Stimulated activated memory B cell treated with anti-CD40 and anti-IgM and Interleukin-4, amounts not matched to agents 10 μg/mL and 1 μg/mL and 100 μg/mL, for 72 hours (primary cell): ENCODE measurements around the gene MARK4.

Experiments used
- ATAC-seq: fragments of 150-1000 bp; cut with Tn5 transposase; 2 replicates; pipeline ENCODE4 v1.10.0; 2021
- H3K27ac Mint-ChIP-seq: one replicate; pipeline ENCODE4 v1.8.0; 2022; ENCODE audit warnings: mild to moderate bottlenecking, mixed read lengths
- H3K27me3 Mint-ChIP-seq: one replicate; pipeline ENCODE4 v1.8.0; 2022; ENCODE audit warnings: mixed read lengths
- H3K36me3 Mint-ChIP-seq: one replicate; pipeline ENCODE4 v1.8.0; 2022; ENCODE audit warnings: mixed read lengths
- H3K4me1 Mint-ChIP-seq: one replicate; pipeline ENCODE4 v1.8.0; 2022; ENCODE audit warnings: mixed read lengths
- H3K4me3 Mint-ChIP-seq: one replicate; pipeline ENCODE4 v1.8.0; 2022; ENCODE audit warnings: mild to moderate bottlenecking, moderate library complexity, mixed read lengths
- H3K9me3 Mint-ChIP-seq: one replicate; pipeline ENCODE4 v1.8.0; 2022; ENCODE audit warnings: mixed read lengths

MARK4 gene

DNA sequence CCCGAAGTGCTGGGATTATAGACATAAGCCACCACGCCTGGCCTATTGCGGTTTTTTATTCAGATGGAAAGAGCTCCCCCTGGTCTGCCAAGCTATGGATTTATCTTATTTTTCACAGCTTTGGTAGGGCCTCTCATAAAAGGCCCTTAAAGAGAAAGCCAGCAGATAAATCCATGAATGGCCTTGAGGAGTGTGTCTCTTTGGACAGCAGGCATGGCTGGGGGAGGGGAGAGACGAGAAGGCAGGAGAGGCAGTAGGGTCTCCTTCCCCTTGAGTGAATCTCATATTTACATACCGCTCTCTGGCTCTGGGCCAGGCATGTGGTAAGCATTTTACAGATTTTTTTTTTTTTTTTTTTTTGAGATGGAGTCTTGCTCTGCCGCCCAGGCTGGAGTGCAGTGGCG, 25.2 kb downstream of the MARK4 start:
- H3K4me3 Mint-ChIP-seq = no peak overlapping the region
- no peaks in the 10 kb centered on the region for H3K27me3 Mint-ChIP-seq
- H3K4me1 Mint-ChIP-seq = no peaks in the 10 kb centered on the region
- H3K27ac Mint-ChIP-seq = no peak overlapping the region
- no peaks in the 10 kb centered on the region for H3K9me3 Mint-ChIP-seq
- no peak for ATAC-seq
- H3K36me3 Mint-ChIP-seq = peaks cover 74% of the 10 kb centered on the region

DNA sequence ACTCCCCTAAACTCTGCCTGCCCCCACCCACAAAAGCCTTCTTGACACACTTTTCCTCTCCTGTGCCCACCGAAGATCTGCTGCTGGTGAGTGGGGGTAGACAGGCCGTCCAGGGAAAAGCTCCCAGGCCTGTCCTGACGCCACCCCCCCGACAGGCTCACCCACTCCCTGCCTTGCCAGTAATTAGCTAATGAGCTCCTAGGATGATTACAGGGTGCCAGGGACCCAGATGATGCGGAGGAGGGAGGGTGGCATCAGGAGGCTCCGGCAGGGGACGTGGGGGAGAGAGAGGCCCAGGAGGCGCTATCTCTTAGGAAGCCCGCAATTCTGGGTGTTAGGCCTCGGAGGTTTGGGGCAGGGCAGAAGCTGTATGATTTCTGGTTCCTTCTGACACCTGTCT, 27.0 kb downstream of the MARK4 start:
- H3K27me3 Mint-ChIP-seq = no peaks in the 10 kb centered on the region
- ATAC-seq = no peak
- H3K27ac Mint-ChIP-seq = no peak overlapping the region
- H3K4me3 Mint-ChIP-seq = no peak overlapping the region
- H3K9me3 Mint-ChIP-seq = no peaks in the 10 kb centered on the region
- H3K36me3 Mint-ChIP-seq = peaks cover 77% of the 10 kb centered on the region
- no peaks in the 10 kb centered on the region for H3K4me1 Mint-ChIP-seq

DNA sequence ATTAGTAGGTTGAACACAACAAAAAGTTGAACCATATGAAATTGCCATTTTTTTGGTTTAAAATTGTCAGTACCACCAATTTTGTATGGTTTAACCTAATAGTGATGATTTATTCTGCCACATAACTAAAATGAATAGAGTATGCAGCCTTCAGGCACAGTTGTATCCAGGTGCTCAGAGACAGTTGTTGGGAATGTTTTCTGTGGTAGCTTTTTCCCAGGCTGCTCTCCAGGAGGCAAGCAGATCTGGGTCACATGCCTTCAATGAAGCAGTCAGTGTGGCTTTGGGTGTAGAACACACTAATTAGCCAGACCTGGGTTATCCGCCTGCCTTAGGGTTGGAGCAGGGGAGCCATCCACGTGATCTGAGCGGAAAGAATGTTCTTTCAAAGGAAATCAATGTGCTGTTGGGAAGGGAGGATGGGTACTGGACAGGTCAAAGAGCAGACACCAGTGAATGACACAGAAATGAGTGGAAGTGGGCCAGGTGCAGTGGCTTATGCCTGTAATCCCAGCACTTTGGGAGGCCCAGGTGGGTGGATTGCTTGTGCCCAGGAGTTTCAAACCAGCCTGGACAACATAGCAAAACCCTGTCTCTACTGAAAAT, 28.6 kb downstream of the MARK4 start:
- no peaks in the 10 kb centered on the region for H3K27me3 Mint-ChIP-seq
- no peak overlapping the region for H3K27ac Mint-ChIP-seq
- H3K9me3 Mint-ChIP-seq = peaks cover 4% of the 10 kb centered on the region
- no peak overlapping the region for H3K4me3 Mint-ChIP-seq
- H3K4me1 Mint-ChIP-seq = peaks cover 11% of the 10 kb centered on the region
- no peak for ATAC-seq
- peaks cover 78% of the 10 kb centered on the region for H3K36me3 Mint-ChIP-seq

DNA sequence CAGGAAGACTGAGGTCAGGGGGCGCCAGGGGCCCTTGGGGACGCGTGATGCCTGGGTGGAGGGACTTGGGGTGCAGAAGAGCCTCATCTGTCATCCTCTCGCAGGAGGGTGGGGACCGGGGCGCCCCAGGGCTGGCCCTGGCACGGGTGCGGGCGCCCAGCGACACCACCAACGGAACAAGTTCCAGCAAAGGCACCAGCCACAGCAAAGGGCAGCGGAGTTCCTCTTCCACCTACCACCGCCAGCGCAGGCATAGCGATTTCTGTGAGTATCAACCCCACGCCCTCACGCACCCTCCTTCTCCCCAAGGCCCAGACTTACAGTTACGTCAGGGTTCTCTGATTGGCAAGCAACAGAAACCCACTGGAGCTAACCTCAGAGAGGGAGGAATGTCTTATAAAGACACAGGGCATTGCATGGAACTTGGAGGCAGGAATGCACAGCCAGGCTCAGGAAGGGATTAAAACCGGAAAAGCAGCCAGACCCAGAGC, 29.4 kb downstream of the MARK4 start:
- Mint-ChIP-seq H3K27me3 (no peaks in the 10 kb centered on the region), H3K27ac (no peak overlapping the region), H3K36me3 (peaks cover 82% of the 10 kb centered on the region), H3K4me1 (peaks cover 11% of the 10 kb centered on the region), H3K9me3 (peaks cover 4% of the 10 kb centered on the region), H3K4me3 (no peak overlapping the region)
- ATAC-seq = peak; percentile 45

DNA sequence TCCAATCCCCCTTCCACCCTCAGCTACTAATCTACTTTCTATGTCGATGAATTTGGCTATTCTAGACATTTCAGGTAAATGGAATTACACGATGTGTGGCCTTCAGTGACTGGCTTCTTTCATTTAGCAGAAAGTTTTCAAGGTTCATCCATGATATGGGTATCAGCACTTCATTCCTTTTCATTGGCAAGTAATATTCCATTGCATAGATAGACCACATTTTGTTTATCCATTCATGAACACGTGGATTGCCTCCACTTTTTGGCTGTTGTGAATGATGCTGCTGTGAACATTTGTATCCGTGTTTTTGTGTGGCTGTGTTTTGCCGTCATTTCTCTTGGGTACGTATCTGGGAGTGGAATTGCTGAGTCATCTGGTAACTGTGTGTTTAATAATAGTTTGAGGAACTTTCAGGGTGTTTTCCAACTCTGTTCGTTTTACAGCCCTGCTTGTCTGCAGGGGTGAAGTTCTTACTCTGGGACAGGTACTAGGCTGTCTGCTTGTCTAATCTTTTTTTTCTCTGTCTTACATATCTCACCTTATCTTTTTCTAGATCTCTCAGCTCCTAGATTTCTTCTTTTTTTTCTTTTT, 32.5 kb downstream of the MARK4 start:
- Mint-ChIP-seq H3K9me3 (peaks cover 4% of the 10 kb centered on the region), H3K27ac (peak overlapping the region; percentile 45), H3K36me3 (peaks cover 85% of the 10 kb centered on the region), H3K27me3 (no peaks in the 10 kb centered on the region), H3K4me1 (peaks cover 11% of the 10 kb centered on the region), H3K4me3 (no peak overlapping the region)
- peak; percentile 74 for ATAC-seq

DNA sequence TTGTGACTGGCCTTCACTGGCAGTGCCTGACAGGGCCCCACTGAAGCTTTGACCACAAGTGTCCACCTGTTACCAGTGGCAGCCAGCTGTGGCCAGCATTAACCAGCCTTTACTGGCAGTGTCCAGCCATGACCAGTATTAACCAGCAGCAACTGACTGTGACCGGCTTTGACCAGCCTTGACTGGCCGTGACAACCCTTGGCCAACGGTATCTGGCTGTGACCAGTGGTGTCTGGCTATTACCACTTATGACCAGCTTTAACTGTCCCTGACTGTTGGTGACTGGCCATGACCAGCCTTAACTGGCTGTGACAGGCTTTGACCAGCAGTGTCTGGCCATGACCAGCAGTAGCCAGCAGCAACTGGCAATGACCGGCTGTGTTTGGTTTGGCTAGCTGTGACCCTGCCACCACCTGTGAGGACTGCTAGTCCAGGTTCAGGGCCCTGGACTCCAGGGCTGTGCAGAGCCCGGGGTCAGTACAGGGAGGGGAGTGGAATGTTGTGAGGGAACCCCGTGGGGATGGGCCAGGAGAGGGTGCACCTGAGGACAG, 39.4 kb downstream of the MARK4 start:
- Mint-ChIP-seq H3K27me3 (no peaks in the 10 kb centered on the region), H3K27ac (no peak overlapping the region), H3K36me3 (peaks cover 81% of the 10 kb centered on the region), H3K4me3 (no peak overlapping the region), H3K9me3 (peaks cover 2% of the 10 kb centered on the region), H3K4me1 (no peaks in the 10 kb centered on the region)
- ATAC-seq = no peak

DNA sequence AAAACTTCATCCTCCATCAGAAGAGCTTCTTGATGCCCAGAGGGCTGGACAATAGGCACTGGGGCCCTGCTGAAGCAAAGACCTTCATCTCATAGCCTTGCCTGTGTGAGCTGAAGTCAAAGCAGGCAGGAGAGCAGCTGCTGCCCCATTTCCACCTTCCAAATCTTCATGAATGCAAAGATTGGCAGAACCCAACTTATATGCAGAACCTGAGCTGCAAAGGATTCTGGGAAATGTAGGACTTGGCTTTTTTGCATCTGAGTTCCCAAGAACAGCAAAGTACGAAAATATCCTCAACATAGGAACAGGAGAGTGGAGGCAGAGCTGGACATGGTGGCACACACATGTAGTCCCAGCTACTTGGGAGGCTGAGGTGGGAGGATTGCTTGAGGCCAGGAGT, 40.8 kb downstream of the MARK4 start:
- H3K4me3 Mint-ChIP-seq = no peak overlapping the region
- H3K36me3 Mint-ChIP-seq = peaks cover 78% of the 10 kb centered on the region
- no peaks in the 10 kb centered on the region for H3K27me3 Mint-ChIP-seq
- peaks cover 2% of the 10 kb centered on the region for H3K9me3 Mint-ChIP-seq
- no peaks in the 10 kb centered on the region for H3K4me1 Mint-ChIP-seq
- no peak for ATAC-seq
- H3K27ac Mint-ChIP-seq = no peak overlapping the region

DNA sequence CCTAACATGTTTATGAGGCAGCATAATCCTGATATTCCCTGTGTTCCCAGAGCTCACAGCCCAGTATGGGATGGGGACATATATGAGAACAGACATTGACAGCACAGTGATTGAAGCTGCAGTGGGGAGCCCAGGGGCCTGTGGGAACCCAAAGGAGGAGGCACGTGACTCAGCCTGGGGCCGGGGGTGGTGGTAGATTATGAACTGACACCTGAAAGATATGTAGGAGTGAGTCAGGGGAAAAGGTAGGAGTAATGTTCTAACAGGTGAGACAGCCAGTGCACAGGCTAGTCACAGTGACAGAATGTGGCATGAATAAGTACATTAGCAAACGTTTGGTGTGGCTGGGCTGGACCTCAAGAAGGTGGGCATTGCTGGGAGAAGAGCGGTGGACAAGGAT, 42.6 kb downstream of the MARK4 start:
- ATAC-seq = no peak
- H3K9me3 Mint-ChIP-seq = peaks cover 2% of the 10 kb centered on the region
- no peaks in the 10 kb centered on the region for H3K4me1 Mint-ChIP-seq
- H3K27ac Mint-ChIP-seq = no peak overlapping the region
- H3K4me3 Mint-ChIP-seq = no peak overlapping the region
- peaks cover 80% of the 10 kb centered on the region for H3K36me3 Mint-ChIP-seq
- no peaks in the 10 kb centered on the region for H3K27me3 Mint-ChIP-seq

DNA sequence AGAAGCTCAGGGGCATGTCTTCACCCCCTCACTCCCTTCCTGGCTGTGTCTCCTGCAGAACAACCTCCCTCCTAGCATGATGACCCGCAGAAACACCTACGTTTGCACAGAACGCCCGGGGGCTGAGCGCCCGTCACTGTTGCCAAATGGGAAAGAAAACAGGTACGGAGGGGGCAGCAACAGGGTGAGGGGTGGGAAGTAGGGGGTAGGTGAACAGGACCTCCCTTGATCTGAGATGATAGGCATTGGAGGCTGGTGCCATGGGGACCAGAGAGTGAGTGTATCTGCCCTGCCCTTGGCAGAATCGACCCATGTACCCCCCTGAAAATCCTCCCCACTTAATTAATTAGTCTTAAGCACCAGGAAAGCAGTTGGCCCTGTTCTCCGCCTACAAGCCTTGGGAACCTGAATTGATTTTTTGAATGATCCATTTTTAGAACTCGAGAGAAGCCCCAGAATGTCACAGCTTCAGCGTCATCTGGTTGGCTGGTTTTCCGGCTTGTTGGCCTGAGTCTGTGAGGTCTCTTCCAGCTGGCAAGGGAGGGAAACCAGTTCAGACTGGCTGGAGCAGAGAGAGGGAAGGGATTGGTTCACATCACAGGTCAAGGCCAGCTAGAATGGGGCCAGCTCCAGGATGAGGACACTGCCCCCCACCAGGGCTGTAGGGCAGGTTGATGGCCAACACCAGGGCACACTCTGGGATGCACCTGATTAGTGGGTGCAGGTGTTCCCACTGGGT, 43.4 kb downstream of the MARK4 start:
- Mint-ChIP-seq H3K27ac (no peak overlapping the region), H3K9me3 (peaks cover 2% of the 10 kb centered on the region)
- no peak for ATAC-seq

DNA sequence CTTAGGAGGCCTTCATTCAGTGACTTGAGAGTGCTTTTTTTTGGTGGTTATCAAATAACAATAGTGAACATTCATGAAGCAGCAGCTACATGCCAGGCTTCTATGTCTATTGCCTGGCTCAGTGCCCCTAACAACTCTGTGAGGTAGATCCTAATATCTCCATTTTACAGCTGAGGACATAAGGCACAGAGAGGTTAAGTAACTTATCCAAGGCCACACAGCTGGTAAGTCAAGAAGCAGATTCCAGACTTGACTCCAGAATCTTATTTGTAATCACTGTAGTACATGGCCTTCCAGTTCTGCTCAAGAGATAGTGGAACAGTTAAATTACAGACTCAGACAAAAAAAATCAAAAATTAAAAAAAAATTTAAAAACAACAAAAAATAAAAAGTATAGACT, 44.8 kb downstream of the MARK4 start:
- no peaks in the 10 kb centered on the region for H3K27me3 Mint-ChIP-seq
- H3K4me3 Mint-ChIP-seq = no peak overlapping the region
- peaks cover 89% of the 10 kb centered on the region for H3K36me3 Mint-ChIP-seq
- H3K4me1 Mint-ChIP-seq = no peaks in the 10 kb centered on the region
- ATAC-seq = no peak
- H3K9me3 Mint-ChIP-seq = peaks cover 2% of the 10 kb centered on the region
- H3K27ac Mint-ChIP-seq = no peak overlapping the region

More for the DNA sequence above, 43.4 kb downstream of the MARK4 start:
- Mint-ChIP-seq H3K4me3 (no peak overlapping the region), H3K27me3 (no peaks in the 10 kb centered on the region), H3K4me1 (no peaks in the 10 kb centered on the region), H3K36me3 (peaks cover 83% of the 10 kb centered on the region)

DNA sequence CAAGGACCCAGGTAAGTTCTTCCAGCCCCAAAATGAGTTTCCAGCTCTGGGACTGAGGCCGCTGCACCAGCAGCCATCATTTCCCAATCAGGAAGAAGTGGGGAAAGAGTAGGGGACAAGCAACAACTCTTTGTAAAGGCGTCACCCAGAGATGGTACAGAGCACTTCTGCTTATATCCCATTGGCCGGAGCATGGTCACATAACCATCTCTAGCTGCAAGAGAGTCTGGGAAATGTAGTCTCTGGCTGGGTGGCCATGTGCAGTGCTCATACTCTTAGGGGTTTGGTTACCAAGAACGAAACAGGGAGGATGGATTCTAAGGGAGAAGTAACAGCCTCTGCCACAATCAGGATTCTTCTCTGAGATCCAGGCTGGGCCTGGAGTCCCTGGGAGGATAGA, 45.3 kb downstream of the MARK4 start:
- Mint-ChIP-seq H3K4me1 (no peaks in the 10 kb centered on the region), H3K27me3 (no peaks in the 10 kb centered on the region), H3K9me3 (peaks cover 2% of the 10 kb centered on the region), H3K27ac (no peak overlapping the region), H3K36me3 (peaks cover 84% of the 10 kb centered on the region), H3K4me3 (no peak overlapping the region)
- ATAC-seq = no peak

DNA sequence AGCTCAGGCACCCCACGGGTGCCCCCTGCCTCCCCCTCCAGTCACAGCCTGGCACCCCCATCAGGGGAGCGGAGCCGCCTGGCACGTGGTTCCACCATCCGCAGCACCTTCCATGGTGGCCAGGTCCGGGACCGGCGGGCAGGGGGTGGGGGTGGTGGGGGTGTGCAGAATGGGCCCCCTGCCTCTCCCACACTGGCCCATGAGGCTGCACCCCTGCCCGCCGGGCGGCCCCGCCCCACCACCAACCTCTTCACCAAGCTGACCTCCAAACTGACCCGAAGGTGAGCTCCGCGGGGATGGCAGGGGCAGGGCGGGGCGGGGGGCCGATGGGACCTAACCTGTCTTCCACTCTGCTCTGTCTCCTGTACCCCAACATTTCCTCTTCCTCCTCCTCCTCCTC, 46.6 kb downstream of the MARK4 start:
- Mint-ChIP-seq H3K27ac (no peak overlapping the region), H3K27me3 (no peaks in the 10 kb centered on the region), H3K9me3 (peaks cover under 1% of the 10 kb centered on the region), H3K4me1 (no peaks in the 10 kb centered on the region), H3K36me3 (peaks cover 82% of the 10 kb centered on the region), H3K4me3 (no peak overlapping the region)
- peak; percentile 63 for ATAC-seq

DNA sequence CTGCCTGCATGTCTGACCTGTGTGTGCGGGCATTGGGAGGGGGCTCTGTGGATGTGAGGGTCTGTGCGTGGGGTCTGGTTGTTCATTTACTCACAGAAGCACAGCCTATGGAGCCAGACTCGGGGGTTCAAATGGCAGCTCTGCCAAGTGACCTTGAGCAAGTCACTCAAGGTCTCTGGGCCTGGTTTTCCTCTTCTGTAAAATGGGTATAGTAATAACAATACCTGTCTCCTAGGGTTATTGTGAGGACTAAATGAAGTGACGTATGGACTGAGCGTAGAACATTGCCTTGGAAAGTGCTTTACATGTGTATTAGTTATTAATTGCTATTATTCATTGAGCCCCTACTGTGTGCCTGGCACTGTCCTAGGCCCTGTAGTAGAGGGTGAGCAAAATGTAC, 47.2 kb downstream of the MARK4 start:
- no peaks in the 10 kb centered on the region for H3K9me3 Mint-ChIP-seq
- H3K36me3 Mint-ChIP-seq = peaks cover 79% of the 10 kb centered on the region
- no peak for ATAC-seq
- no peak overlapping the region for H3K4me3 Mint-ChIP-seq
- no peak overlapping the region for H3K27ac Mint-ChIP-seq
- H3K27me3 Mint-ChIP-seq = no peaks in the 10 kb centered on the region
- H3K4me1 Mint-ChIP-seq = no peaks in the 10 kb centered on the region

DNA sequence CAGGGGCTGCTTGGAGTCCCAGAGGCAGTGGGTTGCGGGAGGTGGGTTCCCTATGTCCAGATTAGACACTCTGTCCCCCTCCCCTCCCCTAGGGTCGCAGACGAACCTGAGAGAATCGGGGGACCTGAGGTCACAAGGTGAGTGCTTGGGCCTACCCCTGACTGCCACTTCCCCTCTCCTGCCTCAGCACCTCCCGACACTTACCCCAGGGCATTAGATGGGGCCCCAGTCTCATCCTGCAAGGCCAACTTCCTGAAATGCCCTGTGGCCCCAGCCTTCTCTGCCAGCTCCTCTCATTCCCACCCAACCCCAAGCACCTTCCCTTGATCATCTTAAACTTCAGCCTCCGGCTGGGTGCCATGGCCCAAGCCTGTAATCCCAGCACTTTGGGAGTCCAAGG, 48.6 kb downstream of the MARK4 start:
- no peaks in the 10 kb centered on the region for H3K27me3 Mint-ChIP-seq
- peaks cover 4% of the 10 kb centered on the region for H3K4me1 Mint-ChIP-seq
- no peak overlapping the region for H3K27ac Mint-ChIP-seq
- H3K4me3 Mint-ChIP-seq = no peak overlapping the region
- H3K36me3 Mint-ChIP-seq = peaks cover 65% of the 10 kb centered on the region
- no peak for ATAC-seq
- peaks cover 4% of the 10 kb centered on the region for H3K9me3 Mint-ChIP-seq

DNA sequence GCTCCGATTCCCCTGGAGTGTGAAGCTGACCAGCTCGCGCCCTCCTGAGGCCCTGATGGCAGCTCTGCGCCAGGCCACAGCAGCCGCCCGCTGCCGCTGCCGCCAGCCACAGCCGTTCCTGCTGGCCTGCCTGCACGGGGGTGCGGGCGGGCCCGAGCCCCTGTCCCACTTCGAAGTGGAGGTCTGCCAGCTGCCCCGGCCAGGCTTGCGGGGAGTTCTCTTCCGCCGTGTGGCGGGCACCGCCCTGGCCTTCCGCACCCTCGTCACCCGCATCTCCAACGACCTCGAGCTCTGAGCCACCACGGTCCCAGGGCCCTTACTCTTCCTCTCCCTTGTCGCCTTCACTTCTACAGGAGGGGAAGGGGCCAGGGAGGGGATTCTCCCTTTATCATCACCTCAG, 51.3 kb downstream of the MARK4 start:
- ATAC-seq = no peak
- Mint-ChIP-seq H3K27me3 (no peaks in the 10 kb centered on the region), H3K27ac (no peak overlapping the region), H3K4me3 (no peak overlapping the region), H3K4me1 (peaks cover 8% of the 10 kb centered on the region), H3K9me3 (peaks cover 4% of the 10 kb centered on the region), H3K36me3 (peaks cover 41% of the 10 kb centered on the region)
